Lower leg skin (tissue), 3 donors: ENCODE measurements around the gene MAP3K20.
"Not testable (repeated sequence)": the region's sequence is repeated elsewhere in the genome, so short reads cannot be mapped to it uniquely, and the experiment has no call there.

Source experiments
- CTCF ChIP-seq, 3 donors: fragments of 450-650 bp; IDR thresholded peaks; one replicate each; pipeline ENCODE4 v1.5.1; 2016; ENCODE audit warnings: antibody characterized with exemption in 3 of 3, mild to moderate bottlenecking in 3 of 3, moderate library complexity in 2 of 3
- POLR2A ChIP-seq, 2 donors: fragments of 450-650 bp; IDR thresholded peaks; one replicate each; pipeline ENCODE4 v1.6.1; 2016 to 2017; ENCODE audit warnings: antibody characterized with exemption in 2 of 2, mild to moderate bottlenecking in 1 of 2, moderate library complexity in 1 of 2

GRCh38 chr2:173038257-173038656, 37.4 kb upstream of the MAP3K20 start:
- TF ChIP-seq CTCF, POLR2A (IDR thresholded peaks at IDR 0.05): not testable (repeated sequence)
